ENCODE measurements around the gene CDHR1. TPM values are rescaled to one million over a fixed set of nuclear protein-coding genes. Genes with fewer than 3 reads are reported as not detected.
A peak's percentile ranks its signal among the peaks of the same experiment; 100 is the strongest.
"Not testable (repeated sequence)": the region's sequence is repeated elsewhere in the genome, so short reads cannot be mapped to it uniquely, and the experiment has no call there.

The CDHR1 gene
- polyA plus RNA-seq, 3 donors, result not detected

- no peak overlapping the region for H3K9ac ChIP-seq (ENCODE audit: insufficient read depth, low read length, poor library complexity, severe bottlenecking)
- intact Hi-C loops (cut with micrococcal nuclease), result no loop called here
- H3K27ac ChIP-seq (ENCODE audit: low read depth in 1 of 2, low read length in 2 of 2), result no peak overlapping the region
- H3K27me3 Mint-ChIP-seq (ENCODE audit: low read depth in 3 of 3), result peaks cover 5 to 12% (median 7%) of the 10 kb centered on the region in 3 donors
- no peaks in the 10 kb centered on the region for H3K36me3 Mint-ChIP-seq
- no peaks in the 10 kb centered on the region for H3K4me1 Mint-ChIP-seq
- H3K36me3 ChIP-seq (replicated peaks in 1 of 2; ENCODE audit: control insufficient read depth in 1 of 2, insufficient read depth in 2 of 2, low read length in 2 of 2), result no peaks in the 10 kb centered on the region
- H3K9me3 Mint-ChIP-seq, result peaks cover 5 to 22% (median 8%) of the 10 kb centered on the region in 7 donors
- H3K4me2 ChIP-seq (replicated peaks; ENCODE audit: extremely low read depth, low read length, poor library complexity, severe bottlenecking), result no peak overlapping the region
- no peaks in the 10 kb centered on the region for H3K79me2 ChIP-seq (ENCODE audit: insufficient read depth, low read length)
- H2AFZ ChIP-seq (ENCODE audit: insufficient read depth, low read depth, low read length, poor library complexity, severe bottlenecking), result no peak overlapping the region
- no peak overlapping the region for H3K4me3 ChIP-seq (replicated peaks in 1 of 3; ENCODE audit: low read depth in 2 of 3, low read length in 3 of 3)
- 100% methylated on average over 3 of the region's 4 CpGs for WGBS (ENCODE audit: insufficient coverage)
- TF ChIP-seq CTCF (IDR thresholded peaks at IDR 0.05), result no peak
- H3K27ac Mint-ChIP-seq, result peak overlapping the region in 2 of 7 donors; percentile 42 to 53
- peaks cover 0 to 5% of the 10 kb centered on the region in 2 donors for H3K9me3 ChIP-seq (replicated peaks in 1 of 2; ENCODE audit: control insufficient read depth in 1 of 2, insufficient read depth in 1 of 2, low read length in 2 of 2)
- H3K4me1 ChIP-seq (ENCODE audit: control insufficient read depth in 1 of 2, insufficient read depth in 2 of 2, low read length in 2 of 2), result no peaks in the 10 kb centered on the region
- DNase-seq, result no peak
- H3K27me3 ChIP-seq (ENCODE audit: control insufficient read depth in 2 of 2, insufficient read depth in 2 of 2, low read length in 2 of 2), result peaks cover 0 to 8% of the 10 kb centered on the region in 2 donors
- H3K4me3 Mint-ChIP-seq, result no peak overlapping the region
- no peaks in the 10 kb centered on the region for H4K20me1 ChIP-seq (ENCODE audit: insufficient read depth, low read length)
These were observed 27.6 kb upstream of the CDHR1 start for GRCh38 chr10:84166620-84167288.

DNA sequence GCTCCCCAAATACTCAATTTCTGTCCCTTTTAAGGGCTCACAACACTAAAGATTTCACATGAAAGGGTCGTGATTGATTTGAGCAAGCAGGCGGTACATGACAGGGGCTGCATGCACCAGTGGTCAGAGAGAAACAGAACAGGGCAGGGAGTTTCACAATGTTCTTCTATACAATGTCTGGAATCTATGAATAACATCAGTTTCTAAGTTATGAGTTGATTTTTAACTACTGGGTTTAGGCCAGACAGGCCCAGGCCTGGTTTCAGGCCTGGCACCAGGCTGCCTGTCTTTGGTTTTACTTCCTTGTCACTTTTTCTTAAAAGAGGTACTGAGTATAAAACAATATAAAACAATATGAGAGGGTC, 27.1 kb upstream of the CDHR1 start:
- H3K27ac Mint-ChIP-seq; DNase-seq; H2AFZ ChIP-seq (ENCODE audit: insufficient read depth, low read depth, low read length, poor library complexity, severe bottlenecking); H3K9me3 ChIP-seq (replicated peaks in 1 of 2; ENCODE audit: control insufficient read depth in 1 of 2, insufficient read depth in 1 of 2, low read length in 2 of 2); H3K4me3 ChIP-seq (replicated peaks in 1 of 3; ENCODE audit: low read depth in 2 of 3, low read length in 3 of 3); H3K4me1 ChIP-seq (ENCODE audit: control insufficient read depth in 1 of 2, insufficient read depth in 2 of 2, low read length in 2 of 2); H3K9ac ChIP-seq (ENCODE audit: insufficient read depth, low read length, poor library complexity, severe bottlenecking); H3K36me3 ChIP-seq (replicated peaks in 1 of 2; ENCODE audit: control insufficient read depth in 1 of 2, insufficient read depth in 2 of 2, low read length in 2 of 2); H3K27me3 ChIP-seq (ENCODE audit: control insufficient read depth in 2 of 2, insufficient read depth in 2 of 2, low read length in 2 of 2); H3K4me2 ChIP-seq (replicated peaks; ENCODE audit: extremely low read depth, low read length, poor library complexity, severe bottlenecking); H3K79me2 ChIP-seq (ENCODE audit: insufficient read depth, low read length); H3K4me3 Mint-ChIP-seq; intact Hi-C loops (cut with micrococcal nuclease); H3K36me3 Mint-ChIP-seq; H4K20me1 ChIP-seq (ENCODE audit: insufficient read depth, low read length); H3K27ac ChIP-seq (ENCODE audit: low read depth in 1 of 2, low read length in 2 of 2); H3K4me1 Mint-ChIP-seq: not testable (repeated sequence)
- no CpG with 5 or more reads among the region's 2 CpGs for WGBS (ENCODE audit: insufficient coverage)
- H3K27me3 Mint-ChIP-seq (ENCODE audit: low read depth in 3 of 3), result peaks cover 5 to 12% (median 7%) of the 10 kb centered on the region in 3 donors
- peaks cover 5 to 22% (median 8%) of the 10 kb centered on the region in 7 donors for H3K9me3 Mint-ChIP-seq

- intact Hi-C loops (cut with micrococcal nuclease), result not testable (repeated sequence)
These were observed 26.0 kb upstream of the CDHR1 start for GRCh38 chr10:84168382-84168781.

GRCh38 chr10:84171237-84171636, 23.1 kb upstream of the CDHR1 start:
- intact Hi-C loops (cut with micrococcal nuclease); H3K27ac Mint-ChIP-seq; H4K20me1 ChIP-seq (ENCODE audit: insufficient read depth, low read length); H3K4me1 Mint-ChIP-seq; H3K36me3 ChIP-seq (replicated peaks in 1 of 2; ENCODE audit: control insufficient read depth in 1 of 2, insufficient read depth in 2 of 2, low read length in 2 of 2); H2AFZ ChIP-seq (ENCODE audit: insufficient read depth, low read depth, low read length, poor library complexity, severe bottlenecking); H3K4me1 ChIP-seq (ENCODE audit: control insufficient read depth in 1 of 2, insufficient read depth in 2 of 2, low read length in 2 of 2); H3K79me2 ChIP-seq (ENCODE audit: insufficient read depth, low read length); H3K27me3 ChIP-seq (ENCODE audit: control insufficient read depth in 2 of 2, insufficient read depth in 2 of 2, low read length in 2 of 2); H3K9me3 ChIP-seq (replicated peaks in 1 of 2; ENCODE audit: control insufficient read depth in 1 of 2, insufficient read depth in 1 of 2, low read length in 2 of 2); H3K9ac ChIP-seq (ENCODE audit: insufficient read depth, low read length, poor library complexity, severe bottlenecking); H3K4me2 ChIP-seq (replicated peaks; ENCODE audit: extremely low read depth, low read length, poor library complexity, severe bottlenecking); H3K4me3 Mint-ChIP-seq; H3K36me3 Mint-ChIP-seq; DNase-seq; H3K4me3 ChIP-seq (replicated peaks in 1 of 3; ENCODE audit: low read depth in 2 of 3, low read length in 3 of 3); H3K27ac ChIP-seq (ENCODE audit: low read depth in 1 of 2, low read length in 2 of 2); H3K27me3 Mint-ChIP-seq (ENCODE audit: low read depth in 3 of 3): not testable (repeated sequence)
- peaks cover 5 to 21% (median 8%) of the 10 kb centered on the region in 7 donors for H3K9me3 Mint-ChIP-seq
- 100% methylated on average over 1 of the region's 2 CpGs for WGBS (ENCODE audit: insufficient coverage)

More at GRCh38 chr10:84168382-84168781, 26.0 kb upstream of the CDHR1 start:
- H3K4me3 ChIP-seq (replicated peaks in 1 of 3; ENCODE audit: low read depth in 2 of 3, low read length in 3 of 3); H3K36me3 Mint-ChIP-seq; H3K4me1 Mint-ChIP-seq; H3K36me3 ChIP-seq (replicated peaks in 1 of 2; ENCODE audit: control insufficient read depth in 1 of 2, insufficient read depth in 2 of 2, low read length in 2 of 2); H3K27me3 ChIP-seq (ENCODE audit: control insufficient read depth in 2 of 2, insufficient read depth in 2 of 2, low read length in 2 of 2); H3K4me3 Mint-ChIP-seq; H4K20me1 ChIP-seq (ENCODE audit: insufficient read depth, low read length); H3K27ac ChIP-seq (ENCODE audit: low read depth in 1 of 2, low read length in 2 of 2); H3K27ac Mint-ChIP-seq; H3K27me3 Mint-ChIP-seq (ENCODE audit: low read depth in 3 of 3); H3K9ac ChIP-seq (ENCODE audit: insufficient read depth, low read length, poor library complexity, severe bottlenecking); H3K9me3 ChIP-seq (replicated peaks in 1 of 2; ENCODE audit: control insufficient read depth in 1 of 2, insufficient read depth in 1 of 2, low read length in 2 of 2); H3K4me1 ChIP-seq (ENCODE audit: control insufficient read depth in 1 of 2, insufficient read depth in 2 of 2, low read length in 2 of 2); H3K79me2 ChIP-seq (ENCODE audit: insufficient read depth, low read length); H2AFZ ChIP-seq (ENCODE audit: insufficient read depth, low read depth, low read length, poor library complexity, severe bottlenecking); DNase-seq; H3K4me2 ChIP-seq (replicated peaks; ENCODE audit: extremely low read depth, low read length, poor library complexity, severe bottlenecking): not testable (repeated sequence)
- 91% methylated on average over 6 of the region's 10 CpGs for WGBS (ENCODE audit: insufficient coverage)
- peaks cover 5 to 22% (median 8%) of the 10 kb centered on the region in 7 donors for H3K9me3 Mint-ChIP-seq

Data from CD14-positive monocyte (primary cell).